ENCODE results near the gene MBD3L2.
"Not testable (repeated sequence)": the region's sequence is repeated elsewhere in the genome, so short reads cannot be mapped to it uniquely, and the experiment has no call there.

DNA sequence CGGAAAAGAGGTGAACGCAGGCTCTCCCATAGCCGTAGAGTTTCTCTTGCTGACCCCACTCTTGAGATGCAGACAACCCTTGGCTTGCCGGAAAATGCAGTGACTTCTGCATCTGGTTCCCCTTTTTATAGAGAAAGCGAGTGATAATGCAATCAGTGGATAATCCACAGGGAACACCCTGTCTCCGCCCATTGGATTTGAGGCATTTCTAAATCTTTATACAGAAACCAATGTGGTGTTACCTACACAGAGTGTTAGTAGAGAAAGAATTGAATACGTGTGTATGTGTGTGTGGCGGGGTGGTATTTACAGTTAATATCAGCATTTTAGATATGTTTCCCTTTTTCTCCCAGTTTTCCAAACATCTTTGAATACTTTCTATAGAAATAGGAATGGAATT is 9.5 kb downstream of the MBD3L2 start, which contains the start of gene MBD3L3:
- TF ChIP-seq ZBTB7A (IDR thresholded peaks at IDR 0.05; ENCODE audit: low read depth); EGR1 (IDR thresholded peaks at IDR 0.05); EP300 (IDR thresholded peaks at IDR 0.05; ENCODE audit: borderline replicate concordance); TEAD4 (IDR thresholded peaks at IDR 0.05); YY1 (IDR thresholded peaks at IDR 0.05; ENCODE audit: low read depth); RAD21 (IDR thresholded peaks at IDR 0.05; ENCODE audit: low read depth); CREB1 (IDR thresholded peaks at IDR 0.05; ENCODE audit: low read depth); NFIC (IDR thresholded peaks at IDR 0.05); TAF1 (IDR thresholded peaks at IDR 0.05; ENCODE audit: low read depth); TCF12 (IDR thresholded peaks at IDR 0.05; ENCODE audit: low read depth); FOXM1 (IDR thresholded peaks at IDR 0.05; ENCODE audit: borderline replicate concordance, low read depth): not testable (repeated sequence)
- TF ChIP-seq, protein P1, sequence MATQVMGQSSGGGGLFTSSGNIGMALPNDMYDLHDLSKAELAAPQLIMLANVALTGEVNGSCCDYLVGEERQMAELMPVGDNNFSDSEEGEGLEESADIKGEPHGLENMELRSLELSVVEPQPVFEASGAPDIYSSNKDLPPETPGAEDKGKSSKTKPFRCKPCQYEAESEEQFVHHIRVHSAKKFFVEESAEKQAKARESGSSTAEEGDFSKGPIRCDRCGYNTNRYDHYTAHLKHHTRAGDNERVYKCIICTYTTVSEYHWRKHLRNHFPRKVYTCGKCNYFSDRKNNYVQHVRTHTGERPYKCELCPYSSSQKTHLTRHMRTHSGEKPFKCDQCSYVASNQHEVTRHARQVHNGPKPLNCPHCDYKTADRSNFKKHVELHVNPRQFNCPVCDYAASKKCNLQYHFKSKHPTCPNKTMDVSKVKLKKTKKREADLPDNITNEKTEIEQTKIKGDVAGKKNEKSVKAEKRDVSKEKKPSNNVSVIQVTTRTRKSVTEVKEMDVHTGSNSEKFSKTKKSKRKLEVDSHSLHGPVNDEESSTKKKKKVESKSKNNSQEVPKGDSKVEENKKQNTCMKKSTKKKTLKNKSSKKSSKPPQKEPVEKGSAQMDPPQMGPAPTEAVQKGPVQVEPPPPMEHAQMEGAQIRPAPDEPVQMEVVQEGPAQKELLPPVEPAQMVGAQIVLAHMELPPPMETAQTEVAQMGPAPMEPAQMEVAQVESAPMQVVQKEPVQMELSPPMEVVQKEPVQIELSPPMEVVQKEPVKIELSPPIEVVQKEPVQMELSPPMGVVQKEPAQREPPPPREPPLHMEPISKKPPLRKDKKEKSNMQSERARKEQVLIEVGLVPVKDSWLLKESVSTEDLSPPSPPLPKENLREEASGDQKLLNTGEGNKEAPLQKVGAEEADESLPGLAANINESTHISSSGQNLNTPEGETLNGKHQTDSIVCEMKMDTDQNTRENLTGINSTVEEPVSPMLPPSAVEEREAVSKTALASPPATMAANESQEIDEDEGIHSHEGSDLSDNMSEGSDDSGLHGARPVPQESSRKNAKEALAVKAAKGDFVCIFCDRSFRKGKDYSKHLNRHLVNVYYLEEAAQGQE (IDR thresholded peaks at IDR 0.05; ENCODE audit: low read depth) = not testable (repeated sequence)
- TF ChIP-seq, protein P2, sequence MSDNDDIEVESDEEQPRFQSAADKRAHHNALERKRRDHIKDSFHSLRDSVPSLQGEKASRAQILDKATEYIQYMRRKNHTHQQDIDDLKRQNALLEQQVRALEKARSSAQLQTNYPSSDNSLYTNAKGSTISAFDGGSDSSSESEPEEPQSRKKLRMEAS (IDR thresholded peaks at IDR 0.05) = not testable (repeated sequence)

Measured in Ishikawa (cell line).